SK-N-MC (cell line): ENCODE results near the gene FAM24B.

ENCODE experiments used
- DNase-seq: peaks from one replicate; pipeline ENCODE4 v3.0.0-alpha.2; 2011; ENCODE audit warnings: low read depth, low spot score
- H3K27ac ChIP-seq: fragments of 200-600 bp; sonication (generic); 2 replicates; pipeline ENCODE4 v1.5.1; 2016; ENCODE audit warnings: mixed run types
- H3K36me3 ChIP-seq: fragments of 200-600 bp; sonication (generic); 2 replicates; pipeline ENCODE4 v1.6.1; 2017; ENCODE audit warnings: antibody characterized with exemption, low read length, mixed read lengths; ENCODE audit not compliant: insufficient read depth
- H3K4me3 ChIP-seq: fragments of 200-600 bp; sonication (generic); 2 replicates; pipeline ENCODE4 v1.5.1; 2016
- H3K9ac ChIP-seq: fragments of 200-600 bp; sonication (generic); 2 replicates; pipeline ENCODE4 v1.8.0; 2017; ENCODE audit warnings: mixed run types, mixed read lengths; ENCODE audit not compliant: insufficient read length
- H3K9me3 ChIP-seq: fragments of 200-600 bp; sonication (generic); 2 replicates; pipeline ENCODE4 v1.6.1; 2017; ENCODE audit warnings: low read depth, mild to moderate bottlenecking, antibody characterized with exemption, low read length, moderate library complexity, mixed read lengths
- EZH2 ChIP-seq: fragments of 200-600 bp; sonication (generic); IDR thresholded peaks from one replicate; pipeline ENCODE4 v1.6.1; 2017; ENCODE audit warnings: antibody characterized with exemption
- FOXP2 ChIP-seq: optimal IDR thresholded peaks from 2 replicates; pipeline ENCODE3; 2011; ENCODE audit warnings: mild to moderate bottlenecking, moderate library complexity; ENCODE audit not compliant: insufficient read depth; ENCODE audit errors: extremely low read length, control extremely low read depth
- POLR2AphosphoS5 ChIP-seq: IDR thresholded peaks from 2 replicates; pipeline ENCODE4 v1.6.1; 2012; ENCODE audit warnings: mild to moderate bottlenecking, low read depth, low read length, borderline replicate concordance

FAM24B gene

DNA sequence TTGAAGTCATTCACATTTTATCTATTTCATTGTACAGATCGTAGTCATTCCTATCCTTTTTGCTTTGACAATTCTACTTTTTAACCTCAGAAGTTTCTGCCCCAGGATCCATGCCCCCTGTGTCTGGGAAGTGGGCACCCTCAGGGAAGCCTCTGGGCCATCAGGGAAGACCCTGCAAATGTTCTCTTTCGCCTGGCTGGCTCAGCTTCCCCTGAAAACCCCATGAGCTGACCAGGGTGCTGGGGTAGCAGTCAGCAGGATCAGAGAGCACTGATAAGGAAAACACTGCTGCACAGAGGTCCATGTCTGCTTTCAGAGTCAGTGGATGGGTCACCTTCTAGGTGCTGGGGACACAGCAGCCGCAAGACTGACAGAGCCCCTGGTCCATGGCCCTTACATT, 57.6 kb downstream of the FAM24B start:
- Histone ChIP-seq H3K9ac (no peak overlapping the region), H3K27ac (no peak overlapping the region), H3K4me3 (no peak overlapping the region), H3K9me3 (no peaks in the 10 kb centered on the region), H3K36me3 (no peaks in the 10 kb centered on the region)
- DNase-seq = no peak
- TF ChIP-seq EZH2 = no peak
- no peak for TF ChIP-seq FOXP2
- no peak for TF ChIP-seq POLR2AphosphoS5

GRCh38 chr10:122815458-122815857, 63.9 kb downstream of the FAM24B start:
- Histone ChIP-seq H3K9me3 (no peaks in the 10 kb centered on the region), H3K27ac (no peak overlapping the region), H3K36me3 (no peaks in the 10 kb centered on the region), H3K9ac (no peak overlapping the region), H3K4me3 (no peak overlapping the region)
- DNase-seq = no peak
- TF ChIP-seq FOXP2 = no peak
- no peak for TF ChIP-seq POLR2AphosphoS5
- no peak for TF ChIP-seq EZH2

DNA sequence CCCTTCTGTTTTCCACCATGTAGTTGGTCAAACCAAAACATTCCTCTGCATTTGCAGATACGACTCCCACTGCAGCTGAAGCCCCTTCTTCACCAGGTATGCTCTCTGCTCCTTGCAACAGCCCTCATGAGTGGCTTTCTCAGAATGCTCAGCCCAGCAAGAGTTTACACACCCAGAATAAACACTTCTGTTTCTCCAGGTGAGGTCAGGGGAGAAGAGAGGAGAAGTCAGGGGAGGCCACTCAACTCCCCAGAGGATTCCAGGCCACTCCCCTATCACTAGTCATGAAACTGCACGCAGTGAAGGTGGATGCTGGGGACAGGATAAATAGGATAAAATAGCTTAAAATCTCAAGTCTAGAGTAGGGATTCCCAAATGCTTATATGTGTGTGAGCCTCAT, 64.9 kb downstream of the FAM24B start:
- Histone ChIP-seq H3K9me3 (no peaks in the 10 kb centered on the region), H3K36me3 (no peaks in the 10 kb centered on the region), H3K27ac (no peak overlapping the region), H3K4me3 (no peak overlapping the region), H3K9ac (no peak overlapping the region)
- TF ChIP-seq EZH2 (no peak), POLR2AphosphoS5 (no peak), FOXP2 (no peak)
- DNase-seq = no peak

DNA sequence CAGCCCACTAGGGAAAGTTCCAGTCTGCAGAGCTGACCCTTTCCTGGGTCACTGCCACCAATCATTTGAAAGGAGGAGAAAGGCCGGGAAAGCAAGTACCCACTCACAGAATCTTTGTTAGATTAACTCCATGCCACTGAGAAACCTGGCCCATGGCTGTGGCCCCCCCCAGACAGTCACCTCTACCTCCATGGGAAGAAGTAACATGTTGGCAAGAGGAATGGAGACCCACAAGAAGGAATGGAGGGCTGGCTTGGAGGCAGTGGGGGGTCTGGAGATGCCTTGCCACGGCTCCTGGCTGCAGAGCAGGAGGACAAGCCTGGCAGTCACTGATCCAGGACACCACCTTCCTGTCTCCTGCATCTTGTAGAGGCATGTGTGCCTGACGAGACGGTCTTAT, 66.6 kb downstream of the FAM24B start:
- DNase-seq = no peak
- no peak overlapping the region for H3K4me3 ChIP-seq
- TF ChIP-seq POLR2AphosphoS5 = no peak
- TF ChIP-seq FOXP2 = no peak
- TF ChIP-seq EZH2 = no peak
- H3K27ac ChIP-seq = no peak overlapping the region
- no peaks in the 10 kb centered on the region for H3K9me3 ChIP-seq
- no peak overlapping the region for H3K9ac ChIP-seq
- H3K36me3 ChIP-seq = no peaks in the 10 kb centered on the region

DNA sequence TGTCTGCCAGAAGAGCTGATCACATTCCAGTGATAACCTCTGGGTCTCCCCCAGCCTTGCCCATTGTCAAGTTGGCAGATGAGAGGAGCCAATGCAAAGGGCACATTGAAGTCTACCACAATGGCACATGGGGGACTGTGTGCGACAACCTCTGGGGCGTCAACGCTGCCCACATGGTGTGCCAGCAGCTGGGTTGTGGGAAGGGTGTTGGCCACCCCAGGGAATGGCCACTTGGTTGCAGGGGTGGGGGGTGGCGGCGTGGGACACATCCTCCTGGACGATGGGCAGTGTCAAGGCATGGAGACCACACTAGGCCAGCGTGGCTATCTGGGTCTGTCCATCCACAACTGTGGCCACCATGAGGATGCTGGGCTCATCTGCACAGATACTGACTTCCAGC, 77.1 kb downstream of the FAM24B start:
- no peak overlapping the region for H3K27ac ChIP-seq
- no peak for DNase-seq
- no peaks in the 10 kb centered on the region for H3K9me3 ChIP-seq
- H3K36me3 ChIP-seq = no peaks in the 10 kb centered on the region
- TF ChIP-seq FOXP2 (no peak), EZH2 (no peak), POLR2AphosphoS5 (no peak)
- H3K4me3 ChIP-seq = no peak overlapping the region
- H3K9ac ChIP-seq = no peak overlapping the region
